Mucosa of rectum (tissue), 2 donors: ENCODE results near the gene GARNL3.
A peak's percentile ranks its signal among the peaks of the same experiment; 100 is the strongest.

Experiments used
- H3K27ac ChIP-seq, 2 donors: one replicate each; pipeline ENCODE4 v1.7.0; 2013; ENCODE audit warnings: inconsistent platforms in 2 of 2, low read depth in 2 of 2, low read length in 2 of 2
- H3K27me3 ChIP-seq, 2 donors: one replicate each; pipeline ENCODE4 v1.7.0; 2013; ENCODE audit warnings: low read length in 2 of 2; ENCODE audit not compliant: control insufficient read depth in 2 of 2, insufficient read depth in 2 of 2
- H3K36me3 ChIP-seq, 2 donors: one replicate each; pipeline ENCODE4 v1.7.0; 2013; ENCODE audit warnings: low read length in 2 of 2; ENCODE audit not compliant: control insufficient read depth in 2 of 2, insufficient read depth in 2 of 2
- H3K4me1 ChIP-seq, 2 donors: one replicate each; pipeline ENCODE4 v1.7.0; 2013; ENCODE audit warnings: low read length in 2 of 2, mild to moderate bottlenecking in 1 of 2; ENCODE audit not compliant: control insufficient read depth in 2 of 2, insufficient read depth in 2 of 2
- H3K4me3 ChIP-seq, 2 donors: one replicate each; pipeline ENCODE4 v1.7.0; 2013; ENCODE audit warnings: low read length in 2 of 2
- H3K9ac ChIP-seq, 2 donors: one replicate each; pipeline ENCODE4 v1.7.0; 2013; ENCODE audit warnings: low read length in 2 of 2, low read depth in 1 of 2, mild to moderate bottlenecking in 1 of 2
- H3K9me3 ChIP-seq, 2 donors: one replicate each; pipeline ENCODE4 v1.7.0; 2013; ENCODE audit warnings: low read length in 2 of 2; ENCODE audit not compliant: control insufficient read depth in 2 of 2
- donor health status: healthy.
- donor health status: Normal muscosa, but diverticular disease.

The GARNL3 gene

DNA sequence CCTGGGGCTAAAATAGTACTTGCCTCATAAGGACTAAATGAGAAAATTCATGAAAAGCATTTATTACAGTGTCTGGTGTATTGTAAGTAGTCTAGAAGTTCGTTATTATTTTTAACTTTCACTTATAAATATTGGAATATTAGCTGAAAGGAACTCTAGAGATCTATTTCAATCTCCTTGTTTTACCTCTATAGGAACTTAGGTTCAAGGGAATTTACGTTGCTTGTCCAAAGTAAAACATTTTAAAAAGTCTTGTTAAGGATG lies 55.5 kb downstream of the GARNL3 start:
- Histone ChIP-seq H3K27me3 (no peaks in the 10 kb centered on the region), H3K4me3 (no peak overlapping the region), H3K36me3 (no peaks in the 10 kb centered on the region), H3K9me3 (no peaks in the 10 kb centered on the region), H3K9ac (no peak overlapping the region), H3K27ac (no peak overlapping the region), H3K4me1 (no peaks in the 10 kb centered on the region)

DNA sequence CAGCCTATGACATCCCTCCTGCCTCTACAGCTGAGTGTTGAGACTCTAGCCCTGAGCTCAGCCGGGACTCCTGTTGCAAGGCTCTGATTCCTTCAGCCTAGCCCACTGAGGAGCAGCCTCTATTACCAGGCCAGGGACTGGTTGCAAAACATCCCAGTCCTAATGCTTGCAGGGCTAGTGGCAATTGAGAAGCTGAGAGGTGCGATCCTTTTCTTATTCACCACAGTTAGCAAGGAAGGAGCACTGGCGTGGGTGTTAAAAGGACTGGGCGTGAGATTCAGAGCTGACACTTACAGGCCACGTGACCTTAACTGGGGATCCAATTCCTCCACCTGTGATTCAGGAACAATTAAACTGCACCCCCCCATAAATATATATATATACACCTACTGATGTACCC lies 58.8 kb downstream of the GARNL3 start:
- no peaks in the 10 kb centered on the region for H3K27me3 ChIP-seq
- no peaks in the 10 kb centered on the region for H3K36me3 ChIP-seq
- H3K27ac ChIP-seq = no peak overlapping the region
- H3K4me3 ChIP-seq = no peak overlapping the region
- no peaks in the 10 kb centered on the region for H3K9me3 ChIP-seq
- no peaks in the 10 kb centered on the region for H3K4me1 ChIP-seq
- H3K9ac ChIP-seq = no peak overlapping the region

DNA sequence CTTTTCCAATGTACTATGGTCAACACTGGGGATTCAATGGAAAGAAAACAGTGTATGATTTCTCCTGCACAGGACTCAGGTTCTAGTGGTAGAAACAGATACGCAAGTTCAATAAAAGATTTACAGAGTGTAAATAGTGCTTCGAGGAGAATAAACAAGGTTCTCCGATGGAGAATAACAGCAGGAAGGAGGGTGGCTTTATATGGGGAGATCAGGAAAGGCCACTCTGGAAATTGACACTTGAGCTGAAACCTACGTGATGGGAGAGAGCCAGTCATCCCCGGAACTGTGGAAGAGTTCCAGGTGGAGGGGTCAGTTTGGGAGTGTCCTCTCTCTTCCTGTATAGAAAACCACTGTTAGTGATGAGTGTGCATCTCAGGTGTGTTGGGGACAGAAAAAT lies 65.9 kb downstream of the GARNL3 start:
- no peak overlapping the region for H3K9ac ChIP-seq
- no peaks in the 10 kb centered on the region for H3K9me3 ChIP-seq
- H3K4me1 ChIP-seq = peaks cover 3 to 4% of the 10 kb centered on the region in 2 donors
- no peak overlapping the region for H3K4me3 ChIP-seq
- H3K36me3 ChIP-seq = no peaks in the 10 kb centered on the region
- no peaks in the 10 kb centered on the region for H3K27me3 ChIP-seq
- H3K27ac ChIP-seq = no peak overlapping the region

DNA sequence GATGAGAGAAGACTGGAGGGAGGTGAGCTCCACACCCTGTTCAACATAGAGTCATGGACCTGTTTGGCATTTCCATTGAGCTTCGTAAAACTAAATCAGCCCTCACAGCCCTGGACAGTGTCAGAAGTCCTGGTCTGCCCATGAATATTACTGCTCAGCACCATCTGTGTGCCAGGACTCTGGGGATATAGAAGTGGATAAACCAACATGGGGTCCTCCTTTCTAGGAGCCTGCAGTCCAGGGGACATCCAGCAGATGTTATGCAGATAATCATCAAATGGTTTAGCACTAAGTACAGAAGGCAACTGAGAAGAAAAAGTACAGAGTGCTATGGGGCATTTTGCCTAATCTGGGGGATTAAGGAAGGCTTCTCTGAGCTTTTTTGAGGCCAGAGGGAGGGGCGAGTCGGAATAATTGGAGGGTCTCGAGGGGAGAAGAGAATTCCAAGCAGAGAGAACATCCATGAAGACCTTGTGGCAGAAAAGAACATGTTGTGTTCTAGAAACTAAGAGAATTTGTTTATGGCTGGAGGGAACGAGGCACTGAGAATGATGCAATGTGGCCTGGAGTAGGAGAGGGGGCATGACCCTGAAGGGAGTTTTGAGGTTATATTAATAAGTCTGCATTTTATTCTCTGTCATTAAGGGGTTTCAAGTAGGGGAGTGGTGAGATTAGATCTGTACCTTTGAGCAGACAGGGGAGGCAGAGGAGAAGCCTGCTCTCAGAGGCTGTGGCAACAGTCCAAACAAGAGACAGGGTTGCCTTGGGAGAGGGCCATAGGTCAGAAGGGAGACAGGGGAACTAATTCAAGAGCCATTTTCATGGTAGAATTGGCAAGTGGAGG lies 68.9 kb downstream of the GARNL3 start:
- Histone ChIP-seq H3K27me3 (no peaks in the 10 kb centered on the region), H3K9ac (no peak overlapping the region), H3K36me3 (no peaks in the 10 kb centered on the region), H3K9me3 (no peaks in the 10 kb centered on the region), H3K4me3 (no peak overlapping the region), H3K4me1 (peaks cover 3 to 4% of the 10 kb centered on the region in 2 donors), H3K27ac (peak overlapping the region in 1 of 2 donors; percentile 49)

DNA sequence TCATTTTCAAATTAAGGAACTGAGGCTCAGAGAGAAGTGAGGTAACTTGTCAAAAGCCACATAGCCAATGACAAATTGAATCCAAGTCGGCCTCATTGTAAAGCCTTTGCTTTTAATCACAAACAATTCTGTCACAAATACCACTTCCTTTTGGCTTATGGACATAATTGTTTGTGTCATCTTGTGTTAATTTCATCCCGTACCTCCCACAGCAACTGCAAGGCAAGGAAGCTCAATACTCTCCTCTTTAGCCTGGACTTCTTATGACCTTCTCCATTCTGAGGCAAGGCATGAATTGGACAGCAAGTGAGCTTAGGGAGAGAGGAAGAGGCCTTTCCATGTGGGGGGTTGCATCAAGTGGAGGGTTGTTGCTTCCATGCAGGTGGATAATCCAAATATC lies 70.2 kb downstream of the GARNL3 start:
- no peak overlapping the region for H3K4me3 ChIP-seq

DNA sequence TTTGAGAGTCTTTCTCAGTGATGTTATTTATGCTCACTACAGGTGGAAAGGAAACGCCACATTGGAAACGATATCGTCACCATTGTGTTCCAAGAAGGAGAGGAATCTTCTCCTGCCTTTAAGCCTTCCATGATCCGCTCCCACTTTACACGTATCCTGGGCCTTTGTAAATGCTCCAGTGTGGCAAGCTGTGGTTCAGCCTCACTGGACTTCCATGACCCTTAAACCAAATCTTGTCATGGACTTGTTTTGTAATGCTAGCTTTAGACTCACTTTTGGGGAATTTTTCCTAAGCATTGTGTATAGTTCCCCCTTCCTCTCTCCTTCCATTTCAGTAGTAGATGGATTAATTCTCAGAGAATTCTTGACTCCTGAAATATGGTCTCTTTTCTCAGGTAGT lies 71.5 kb downstream of the GARNL3 start:
- H3K27ac ChIP-seq = peak overlapping the region; percentile 13 to 61
- peaks cover 0 to 3% of the 10 kb centered on the region in 2 donors for H3K4me1 ChIP-seq

More for the DNA sequence above, 70.2 kb downstream of the GARNL3 start:
- Histone ChIP-seq H3K9ac (no peak overlapping the region), H3K9me3 (no peaks in the 10 kb centered on the region), H3K4me1 (peaks cover 3 to 4% of the 10 kb centered on the region in 2 donors), H3K27me3 (no peaks in the 10 kb centered on the region), H3K36me3 (no peaks in the 10 kb centered on the region), H3K27ac (no peak overlapping the region)

DNA sequence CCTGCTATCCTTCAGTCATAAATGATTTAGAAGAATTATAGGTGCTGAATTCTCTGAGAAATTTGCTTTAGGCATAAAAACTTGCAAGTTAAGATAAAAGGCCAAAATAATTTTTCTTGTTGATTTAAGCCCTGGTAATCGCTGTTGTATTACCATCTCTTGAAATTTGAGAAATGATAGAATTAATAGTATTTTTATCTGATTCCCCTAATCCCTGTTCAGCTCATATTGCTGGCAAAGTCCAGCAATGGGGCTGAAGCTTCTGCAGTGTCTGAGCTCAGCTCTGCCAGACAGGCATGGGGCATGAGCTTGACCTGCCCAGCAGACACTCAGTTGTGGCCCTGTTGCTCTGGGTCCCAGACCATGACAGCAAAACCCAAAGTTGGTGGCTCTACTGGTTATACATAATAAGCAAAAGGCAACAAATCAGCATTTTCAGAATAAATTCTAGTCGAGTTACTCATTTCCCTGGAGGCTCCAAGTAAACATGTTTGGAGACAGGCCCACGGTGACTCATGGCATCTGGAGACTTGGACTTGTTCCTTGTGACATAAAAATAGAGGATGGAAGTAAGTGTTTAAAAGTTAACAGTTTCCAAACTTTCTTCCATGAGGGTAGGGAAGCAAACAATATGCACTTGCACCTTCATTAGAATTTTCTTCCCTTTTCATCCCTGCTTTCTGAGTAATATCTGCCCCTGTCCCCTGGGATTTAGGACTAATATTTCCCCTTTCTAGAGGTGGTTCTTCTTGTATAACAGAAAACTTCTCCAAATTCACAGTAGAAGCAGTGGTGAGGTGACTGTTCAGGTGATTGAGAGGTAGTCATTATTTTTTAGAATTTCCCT lies 72.2 kb downstream of the GARNL3 start:
- Histone ChIP-seq H3K27me3 (no peaks in the 10 kb centered on the region), H3K9me3 (no peaks in the 10 kb centered on the region), H3K4me3 (no peak overlapping the region), H3K27ac (peak overlapping the region; percentile 52 to 61), H3K9ac (no peak overlapping the region), H3K4me1 (peaks cover 0 to 3% of the 10 kb centered on the region in 2 donors), H3K36me3 (no peaks in the 10 kb centered on the region)

More for the DNA sequence above, 71.5 kb downstream of the GARNL3 start:
- Histone ChIP-seq H3K36me3 (no peaks in the 10 kb centered on the region), H3K9ac (no peak overlapping the region), H3K4me3 (no peak overlapping the region), H3K27me3 (no peaks in the 10 kb centered on the region), H3K9me3 (no peaks in the 10 kb centered on the region)

- no peak overlapping the region for H3K27ac ChIP-seq
Observed at GRCh38 chr9:127340721-127341120, 76.1 kb downstream of the GARNL3 start.

DNA sequence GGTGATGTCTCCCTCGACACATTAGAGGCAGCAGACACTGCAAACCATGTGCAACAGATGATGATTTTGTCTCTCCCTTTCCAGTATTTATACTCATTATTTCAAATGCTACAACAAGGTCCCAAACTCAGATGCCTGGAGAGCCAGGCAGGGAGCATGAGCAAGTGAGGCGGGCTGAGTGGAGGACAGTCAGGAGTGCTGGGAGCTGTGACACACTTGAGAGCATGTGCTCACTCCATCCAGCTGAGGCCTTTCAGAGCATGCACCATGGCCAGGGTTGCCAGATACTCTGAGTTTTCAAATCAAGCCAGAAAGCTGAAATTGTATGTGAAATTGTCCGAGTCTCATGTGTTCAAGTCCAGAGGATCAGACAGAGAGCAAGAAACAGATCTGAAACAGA lies 76.6 kb downstream of the GARNL3 start:
- Histone ChIP-seq H3K4me3 (no peak overlapping the region), H3K27me3 (no peaks in the 10 kb centered on the region), H3K9ac (no peak overlapping the region), H3K27ac (no peak overlapping the region), H3K36me3 (no peaks in the 10 kb centered on the region), H3K4me1 (no peaks in the 10 kb centered on the region), H3K9me3 (no peaks in the 10 kb centered on the region)

More at GRCh38 chr9:127340721-127341120, 76.1 kb downstream of the GARNL3 start:
- no peak overlapping the region for H3K9ac ChIP-seq
- no peak overlapping the region for H3K4me3 ChIP-seq
- H3K27me3 ChIP-seq = no peaks in the 10 kb centered on the region
- no peaks in the 10 kb centered on the region for H3K9me3 ChIP-seq
- no peaks in the 10 kb centered on the region for H3K36me3 ChIP-seq
- H3K4me1 ChIP-seq = no peaks in the 10 kb centered on the region

- Histone ChIP-seq H3K9ac (no peak overlapping the region), H3K4me1 (no peaks in the 10 kb centered on the region), H3K27ac (no peak overlapping the region)
Observed at GRCh38 chr9:127344368-127345000, 79.9 kb downstream of the GARNL3 start.

More at GRCh38 chr9:127344368-127345000, 79.9 kb downstream of the GARNL3 start:
- Histone ChIP-seq H3K9me3 (no peaks in the 10 kb centered on the region), H3K36me3 (no peaks in the 10 kb centered on the region), H3K4me3 (no peak overlapping the region), H3K27me3 (no peaks in the 10 kb centered on the region)
